ENCODE data around the gene SPP2. TPM values are rescaled to one million over a fixed set of nuclear protein-coding genes. Genes with fewer than 3 reads are reported as not detected.

The SPP2 gene
- total RNA-seq, 1 donor from 2014 or later = not detected

DNA sequence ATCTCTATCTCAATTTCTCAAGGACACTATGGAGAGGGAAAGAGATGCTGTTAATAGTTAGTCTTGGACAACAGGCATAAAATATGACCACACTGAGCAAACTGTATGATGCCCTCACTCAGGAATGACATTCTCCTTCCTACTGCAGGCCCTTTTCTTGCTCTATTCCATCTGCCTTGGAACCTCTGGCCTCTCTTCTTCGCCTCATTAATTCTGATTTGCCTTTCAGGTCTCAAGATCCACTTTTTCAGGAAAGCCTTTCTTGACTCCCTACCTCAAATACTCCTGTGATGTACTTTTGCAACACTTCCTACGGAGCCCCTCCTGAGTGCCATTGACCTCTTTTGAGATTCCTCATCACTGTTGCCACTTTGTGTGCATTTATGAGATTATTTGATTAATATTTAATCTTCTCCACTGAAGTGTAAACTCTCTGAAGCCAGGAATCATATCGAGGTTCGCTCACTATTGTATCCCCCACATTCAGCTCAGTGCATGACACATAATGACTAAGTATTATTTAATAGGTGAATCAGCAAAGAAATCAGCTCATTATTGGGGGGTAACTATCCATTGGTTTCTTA, 21.3 kb upstream of the SPP2 start:
- no peak overlapping the region for H3K4me3 Mint-ChIP-seq
- TF ChIP-seq, protein P1, sequence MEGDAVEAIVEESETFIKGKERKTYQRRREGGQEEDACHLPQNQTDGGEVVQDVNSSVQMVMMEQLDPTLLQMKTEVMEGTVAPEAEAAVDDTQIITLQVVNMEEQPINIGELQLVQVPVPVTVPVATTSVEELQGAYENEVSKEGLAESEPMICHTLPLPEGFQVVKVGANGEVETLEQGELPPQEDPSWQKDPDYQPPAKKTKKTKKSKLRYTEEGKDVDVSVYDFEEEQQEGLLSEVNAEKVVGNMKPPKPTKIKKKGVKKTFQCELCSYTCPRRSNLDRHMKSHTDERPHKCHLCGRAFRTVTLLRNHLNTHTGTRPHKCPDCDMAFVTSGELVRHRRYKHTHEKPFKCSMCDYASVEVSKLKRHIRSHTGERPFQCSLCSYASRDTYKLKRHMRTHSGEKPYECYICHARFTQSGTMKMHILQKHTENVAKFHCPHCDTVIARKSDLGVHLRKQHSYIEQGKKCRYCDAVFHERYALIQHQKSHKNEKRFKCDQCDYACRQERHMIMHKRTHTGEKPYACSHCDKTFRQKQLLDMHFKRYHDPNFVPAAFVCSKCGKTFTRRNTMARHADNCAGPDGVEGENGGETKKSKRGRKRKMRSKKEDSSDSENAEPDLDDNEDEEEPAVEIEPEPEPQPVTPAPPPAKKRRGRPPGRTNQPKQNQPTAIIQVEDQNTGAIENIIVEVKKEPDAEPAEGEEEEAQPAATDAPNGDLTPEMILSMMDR (IDR thresholded peaks at IDR 0.05; ENCODE audit: unreplicated experiment) = no peak
- H3K4me1 Mint-ChIP-seq = peaks cover 30% of the 10 kb centered on the region
- peaks cover 8% of the 10 kb centered on the region for H3K27me3 Mint-ChIP-seq (ENCODE audit: low read depth)
- H3K27ac Mint-ChIP-seq = no peak overlapping the region
- DNase-seq (ENCODE audit: low spot score in 2 of 2, unreplicated experiment in 2 of 2) = no peak
- peaks cover 3% of the 10 kb centered on the region for H3K36me3 Mint-ChIP-seq
- H3K9me3 Mint-ChIP-seq = peaks cover 11% of the 10 kb centered on the region

DNA sequence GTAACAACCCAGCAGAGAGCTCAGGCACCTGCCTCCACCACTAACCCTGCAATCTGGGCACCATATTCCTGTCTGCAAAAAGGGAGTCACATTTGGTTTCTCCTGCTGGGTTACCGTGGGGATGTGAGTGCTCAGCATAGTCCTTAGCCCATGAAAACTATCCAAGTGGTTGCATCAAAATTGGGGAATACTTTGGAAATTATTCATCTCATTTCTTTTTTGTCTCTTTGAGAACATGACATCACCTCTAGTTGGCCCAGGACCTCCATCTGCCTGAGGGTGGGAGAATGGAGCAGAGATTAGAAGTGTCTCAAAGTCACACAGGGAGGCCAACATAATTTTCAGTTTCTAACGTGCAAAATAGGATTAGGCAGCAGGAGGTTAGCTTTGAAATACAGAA, 19.3 kb upstream of the SPP2 start:
- TF ChIP-seq, protein P1 (IDR thresholded peaks at IDR 0.05; ENCODE audit: unreplicated experiment) = no peak
- no peak overlapping the region for H3K27ac Mint-ChIP-seq
- H3K27me3 Mint-ChIP-seq (ENCODE audit: low read depth) = peaks cover 10% of the 10 kb centered on the region
- peaks cover 15% of the 10 kb centered on the region for H3K4me1 Mint-ChIP-seq
- peaks cover 19% of the 10 kb centered on the region for H3K9me3 Mint-ChIP-seq
- H3K4me3 Mint-ChIP-seq = no peak overlapping the region
- peaks cover 3% of the 10 kb centered on the region for H3K36me3 Mint-ChIP-seq
- DNase-seq (ENCODE audit: low spot score in 2 of 2, unreplicated experiment in 2 of 2) = no peak

DNA sequence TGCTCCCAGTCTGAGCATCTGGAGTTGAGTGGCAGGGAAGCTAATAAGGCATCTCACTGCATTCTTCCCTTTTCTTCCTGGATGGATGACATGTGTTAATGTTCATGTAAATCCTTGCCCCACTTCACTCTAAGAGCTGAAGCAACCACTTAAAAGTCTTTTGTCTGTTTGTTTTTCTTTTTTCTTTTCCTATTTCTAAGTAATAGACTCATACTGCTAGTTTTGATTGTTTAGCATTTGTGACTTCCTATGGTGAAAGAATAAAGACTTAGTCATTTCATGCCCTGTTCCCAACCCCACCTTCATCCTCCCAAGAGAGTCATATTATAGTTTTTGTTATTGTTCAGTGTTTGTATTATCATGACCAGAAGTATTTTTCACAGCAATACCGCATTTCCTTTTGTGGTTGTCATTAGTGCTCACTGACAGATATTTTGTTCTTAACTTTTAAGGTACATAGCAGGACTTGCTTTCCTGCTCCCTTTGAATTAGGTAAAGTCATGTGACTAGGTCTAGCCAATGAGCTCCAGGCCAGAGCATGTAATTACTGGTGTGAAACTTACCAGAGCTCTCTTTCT, 18.1 kb upstream of the SPP2 start:
- Mint-ChIP-seq H3K27ac (no peak overlapping the region), H3K4me1 (peaks cover 5% of the 10 kb centered on the region), H3K9me3 (peaks cover 29% of the 10 kb centered on the region), H3K27me3 (ENCODE audit: low read depth) (peaks cover 17% of the 10 kb centered on the region), H3K4me3 (no peak overlapping the region), H3K36me3 (peaks cover 3% of the 10 kb centered on the region)
- TF ChIP-seq, protein P1 (IDR thresholded peaks at IDR 0.05; ENCODE audit: unreplicated experiment) = no peak
- DNase-seq (ENCODE audit: low spot score in 2 of 2, unreplicated experiment in 2 of 2) = no peak

DNA sequence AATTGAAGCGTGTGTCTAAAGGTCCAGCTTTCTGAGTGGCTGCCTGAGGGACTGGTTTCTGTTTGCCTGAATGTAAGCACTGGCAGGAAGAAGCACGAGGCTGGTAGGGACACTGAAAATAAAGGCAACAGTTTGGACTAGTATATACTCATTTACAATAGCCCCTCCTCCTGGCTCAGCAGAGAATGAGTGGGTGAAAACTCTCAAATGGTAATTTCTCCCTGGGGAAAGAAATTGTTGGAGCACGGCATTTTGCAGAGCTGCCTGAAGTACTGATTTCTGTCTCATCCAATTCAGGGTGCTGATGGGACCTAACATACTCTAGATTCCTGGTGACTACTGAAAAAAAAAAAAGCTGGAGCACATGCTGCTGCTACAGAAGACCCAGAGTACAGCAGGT, 17.3 kb upstream of the SPP2 start:
- H3K4me3 Mint-ChIP-seq = no peak overlapping the region

DNA sequence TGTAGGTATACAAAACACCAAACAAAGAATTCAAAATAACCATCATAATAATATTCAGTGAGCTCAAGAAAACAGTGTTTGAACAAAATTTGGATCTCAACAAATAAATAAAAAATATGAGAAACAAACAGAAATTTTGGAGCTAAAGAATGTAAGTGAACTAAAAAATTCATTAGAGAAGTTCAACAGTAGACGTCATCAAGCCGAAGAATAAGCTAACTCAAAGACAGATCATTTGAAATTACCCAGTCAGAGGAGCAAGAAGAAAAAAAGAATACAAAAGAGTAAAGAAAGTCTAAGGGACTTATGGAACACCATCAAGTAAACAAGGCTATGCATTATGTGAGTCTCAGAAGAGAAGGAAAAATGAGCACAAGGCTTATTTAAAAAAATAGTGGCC, 16.6 kb upstream of the SPP2 start:
- DNase-seq (ENCODE audit: low spot score in 2 of 2, unreplicated experiment in 2 of 2) = no peak
- no peak overlapping the region for H3K27ac Mint-ChIP-seq
- no peaks in the 10 kb centered on the region for H3K4me1 Mint-ChIP-seq
- TF ChIP-seq, protein P1 (IDR thresholded peaks at IDR 0.05; ENCODE audit: unreplicated experiment) = no peak
- H3K36me3 Mint-ChIP-seq = peaks cover 3% of the 10 kb centered on the region
- H3K27me3 Mint-ChIP-seq (ENCODE audit: low read depth) = peaks cover 24% of the 10 kb centered on the region
- no peak overlapping the region for H3K4me3 Mint-ChIP-seq
- H3K9me3 Mint-ChIP-seq = peaks cover 38% of the 10 kb centered on the region

More for the DNA sequence above, 17.3 kb upstream of the SPP2 start:
- H3K36me3 Mint-ChIP-seq = peaks cover 3% of the 10 kb centered on the region
- no peak overlapping the region for H3K27ac Mint-ChIP-seq
- TF ChIP-seq, protein P1 (IDR thresholded peaks at IDR 0.05; ENCODE audit: unreplicated experiment) = no peak
- no peaks in the 10 kb centered on the region for H3K4me1 Mint-ChIP-seq
- peaks cover 32% of the 10 kb centered on the region for H3K9me3 Mint-ChIP-seq
- DNase-seq (ENCODE audit: low spot score in 2 of 2, unreplicated experiment in 2 of 2) = no peak
- peaks cover 19% of the 10 kb centered on the region for H3K27me3 Mint-ChIP-seq (ENCODE audit: low read depth)
